ENCODE results near the gene TCHP.
"Not testable (repeated sequence)": the region's sequence is repeated elsewhere in the genome, so short reads cannot be mapped to it uniquely, and the experiment has no call there.

The TCHP gene

GRCh38 chr12:109890620-109891170 lies 9.4 kb upstream of the TCHP start:
- TF ChIP-seq CTCF (IDR thresholded peaks at IDR 0.05; ENCODE audit: insufficient read depth, low read depth, low read length, missing control alignments), result no peak
- peak; percentile 40 for DNase-seq (ENCODE audit: low read depth)
- H3K4me3 ChIP-seq (ENCODE audit: low read length), result no peak overlapping the region

- H3K4me3 ChIP-seq (ENCODE audit: low read length), result not testable (repeated sequence)
Measured at GRCh38 chr12:109891731-109892130, 8.3 kb upstream of the TCHP start.

GRCh38 chr12:109892165-109892715 lies 7.8 kb upstream of the TCHP start:
- no peak for TF ChIP-seq CTCF (IDR thresholded peaks at IDR 0.05; ENCODE audit: insufficient read depth, low read depth, low read length, missing control alignments)
- no peak overlapping the region for H3K4me3 ChIP-seq (ENCODE audit: low read length)
- no peak for DNase-seq (ENCODE audit: low read depth)

More at GRCh38 chr12:109891731-109892130, 8.3 kb upstream of the TCHP start:
- not testable (repeated sequence) for DNase-seq (ENCODE audit: low read depth)

- DNase-seq (ENCODE audit: low read depth), result no peak
- H3K4me3 ChIP-seq (ENCODE audit: low read length), result no peak overlapping the region
- no peak for TF ChIP-seq CTCF (IDR thresholded peaks at IDR 0.05; ENCODE audit: insufficient read depth, low read depth, low read length, missing control alignments)
Measured at GRCh38 chr12:109892748-109893147, 7.3 kb upstream of the TCHP start.

GRCh38 chr12:109893261-109893995 lies 6.6 kb upstream of the TCHP start:
- H3K4me3 ChIP-seq (ENCODE audit: low read length), result no peak overlapping the region
- DNase-seq (ENCODE audit: low read depth), result no peak
- TF ChIP-seq CTCF (IDR thresholded peaks at IDR 0.05; ENCODE audit: insufficient read depth, low read depth, low read length, missing control alignments), result no peak

- no peak for TF ChIP-seq CTCF (IDR thresholded peaks at IDR 0.05; ENCODE audit: insufficient read depth, low read depth, low read length, missing control alignments)
- no peak overlapping the region for H3K4me3 ChIP-seq (ENCODE audit: low read length)
- no peak for DNase-seq (ENCODE audit: low read depth)
Measured at GRCh38 chr12:109894939-109895338, 5.1 kb upstream of the TCHP start.

- TF ChIP-seq CTCF (IDR thresholded peaks at IDR 0.05; ENCODE audit: insufficient read depth, low read depth, low read length, missing control alignments), result no peak
- DNase-seq (ENCODE audit: low read depth), result no peak
- no peak overlapping the region for H3K4me3 ChIP-seq (ENCODE audit: low read length)
Measured at GRCh38 chr12:109896188-109896587, 3.9 kb upstream of the TCHP start.
